Right forelimb (tissue), 1 donor: ENCODE results near the gene LCE2C.
"Not testable (repeated sequence)": the region's sequence is repeated elsewhere in the genome, so short reads cannot be mapped to it uniquely, and the experiment has no call there.

Source experiments
- DNase-seq: peaks from one replicate; pipeline ENCODE4 v3.0.0-alpha.2; 2018

Gene LCE2C, protein sequence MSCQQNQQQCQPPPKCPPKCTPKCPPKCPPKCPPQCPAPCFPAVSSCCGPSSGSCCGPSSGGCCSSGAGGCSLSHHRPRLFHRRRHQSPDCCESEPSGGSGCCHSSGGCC

DNA sequence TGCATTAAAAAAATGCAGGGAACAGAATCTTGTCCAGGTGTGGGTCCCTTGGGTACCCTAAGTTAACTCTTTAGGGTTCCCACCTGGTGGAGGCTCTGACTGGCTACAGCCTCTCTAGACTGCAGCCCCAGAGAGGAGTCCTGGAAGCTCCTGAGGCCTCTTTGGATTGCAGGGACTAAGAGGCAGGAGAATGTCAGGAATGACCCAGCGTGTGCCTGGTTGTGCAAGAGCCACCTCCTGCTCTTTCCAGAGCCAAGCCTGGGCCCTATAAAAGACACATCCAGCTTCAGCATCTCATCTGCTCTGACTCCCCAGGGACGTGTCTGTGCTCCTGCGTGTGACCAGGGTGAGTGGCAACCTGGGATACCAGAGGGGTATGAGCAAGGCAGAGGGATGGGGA, at the start of gene LCE2C:
TSS of gene LCE2C (plus strand) at position 297 of the 400 bp plus-strand sequence. CDS start 737 bp downstream, outside the sequence.
- DNase-seq, result not testable (repeated sequence)

DNA sequence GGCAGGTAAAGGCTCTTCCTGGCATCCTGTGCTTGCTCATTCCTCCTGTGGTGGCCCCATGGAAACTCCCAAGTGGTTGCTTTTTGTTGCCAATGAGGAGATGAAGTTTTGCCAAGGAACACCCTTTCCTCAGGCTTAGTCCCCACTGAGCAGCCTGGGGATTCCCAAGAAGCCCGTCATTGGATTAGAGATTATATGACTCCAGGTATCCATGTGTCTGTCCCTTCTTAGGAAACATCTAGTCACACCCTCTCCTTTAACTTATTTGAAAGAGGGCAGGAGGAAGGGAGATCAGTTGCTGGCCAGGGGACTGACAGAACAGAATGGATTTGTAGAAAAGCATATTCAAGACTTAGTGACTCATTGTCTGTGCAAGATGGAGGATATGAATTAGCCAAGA, 48.3 kb upstream of the LCE2C start:
- DNase-seq, result no peak

DNA sequence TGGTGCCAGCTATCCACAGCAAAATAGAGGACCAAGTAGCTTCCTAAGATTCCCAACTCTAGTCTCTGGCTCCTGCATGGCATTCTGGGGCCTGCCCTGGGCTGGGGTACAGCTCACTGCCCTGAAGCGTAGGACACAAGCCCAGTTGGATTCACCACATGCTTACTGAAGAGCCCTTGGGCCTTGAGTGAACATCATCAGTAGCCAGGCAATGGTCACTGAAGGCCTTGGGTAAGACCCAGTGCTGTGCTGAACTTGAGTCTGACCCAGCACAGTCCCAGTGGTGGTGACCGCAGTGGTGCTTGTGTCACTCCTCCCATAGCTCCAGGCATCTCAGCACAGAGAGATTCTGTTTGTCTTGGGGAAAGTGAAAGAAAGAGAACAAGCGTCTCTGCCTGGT, 44.5 kb upstream of the LCE2C start:
- DNase-seq, result no peak

DNA sequence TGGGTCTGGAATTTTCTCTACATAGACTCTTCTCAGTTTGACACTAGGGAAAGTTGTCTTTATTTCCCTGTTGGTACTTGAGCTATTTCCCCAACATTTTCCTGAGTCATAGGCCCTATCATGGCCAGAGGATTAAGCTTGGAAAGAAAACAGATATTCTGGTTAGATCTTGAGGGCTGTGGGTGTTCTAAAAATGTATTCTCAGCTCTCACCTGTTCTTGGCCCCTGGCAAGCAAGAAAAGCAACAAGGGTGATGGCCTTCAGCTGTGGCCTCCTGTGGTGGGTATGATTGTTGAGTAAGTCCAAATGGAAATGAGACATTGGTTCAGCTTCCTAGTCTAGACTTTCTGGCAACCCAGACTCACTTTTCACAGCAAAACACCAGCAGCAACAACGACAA, 34.7 kb upstream of the LCE2C start:
- no peak for DNase-seq

DNA sequence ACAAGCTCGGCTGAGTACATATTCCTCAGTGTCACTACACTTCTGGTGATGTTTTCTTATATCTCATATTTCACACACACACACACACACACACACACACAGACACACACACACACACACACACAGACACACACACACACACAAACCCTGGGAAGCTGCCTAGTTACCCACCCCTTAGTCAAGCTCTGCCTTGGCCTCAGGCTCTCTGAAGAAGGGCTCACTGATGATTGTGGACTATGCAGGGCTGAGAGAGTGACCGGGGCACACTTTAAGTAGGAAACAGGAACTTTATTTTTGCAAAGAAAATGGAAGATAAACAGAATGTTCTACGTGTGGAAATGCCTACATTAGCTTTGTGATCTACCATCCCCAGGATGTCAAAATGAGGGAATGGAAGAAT, 31.1 kb upstream of the LCE2C start:
- DNase-seq, result no peak

DNA sequence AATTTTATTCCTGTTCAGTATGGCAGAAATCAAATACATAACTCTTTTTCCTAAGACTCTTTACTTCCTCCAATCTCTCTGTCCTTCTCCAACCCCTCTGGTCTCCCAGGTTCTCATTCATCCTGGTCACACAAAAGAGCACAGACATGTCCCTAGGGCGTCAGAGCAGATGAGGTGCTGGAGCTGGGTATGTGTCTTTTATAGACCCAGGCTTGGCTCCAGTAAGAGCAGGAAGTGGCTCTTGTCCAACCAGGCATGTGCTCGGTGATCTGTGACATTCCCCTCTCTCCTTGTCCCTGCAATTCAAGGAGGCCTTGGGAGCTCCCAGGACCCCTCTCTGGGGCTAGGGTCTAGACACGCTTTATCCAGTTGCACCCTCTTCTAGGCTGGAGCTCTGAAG, 29.9 kb upstream of the LCE2C start:
- no peak for DNase-seq

DNA sequence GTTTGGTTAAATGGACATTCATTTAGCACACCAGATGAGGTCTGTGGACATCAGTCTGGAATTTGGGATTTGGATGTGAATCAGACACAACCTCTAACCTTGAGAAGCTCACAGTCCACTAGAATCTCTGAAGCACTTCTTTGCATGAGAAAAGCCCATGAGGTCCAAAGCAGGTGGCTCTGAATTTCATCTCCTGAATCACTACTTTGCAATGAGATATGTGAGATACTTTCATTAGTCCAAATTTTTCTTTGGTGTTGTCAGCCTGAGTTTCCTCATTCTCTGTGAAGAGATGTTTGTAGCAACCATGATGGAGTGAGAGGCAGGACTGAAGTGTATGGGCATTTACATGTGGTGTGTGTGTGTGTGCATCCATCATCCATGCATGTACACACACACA, 28.4 kb upstream of the LCE2C start:
- no peak for DNase-seq

DNA sequence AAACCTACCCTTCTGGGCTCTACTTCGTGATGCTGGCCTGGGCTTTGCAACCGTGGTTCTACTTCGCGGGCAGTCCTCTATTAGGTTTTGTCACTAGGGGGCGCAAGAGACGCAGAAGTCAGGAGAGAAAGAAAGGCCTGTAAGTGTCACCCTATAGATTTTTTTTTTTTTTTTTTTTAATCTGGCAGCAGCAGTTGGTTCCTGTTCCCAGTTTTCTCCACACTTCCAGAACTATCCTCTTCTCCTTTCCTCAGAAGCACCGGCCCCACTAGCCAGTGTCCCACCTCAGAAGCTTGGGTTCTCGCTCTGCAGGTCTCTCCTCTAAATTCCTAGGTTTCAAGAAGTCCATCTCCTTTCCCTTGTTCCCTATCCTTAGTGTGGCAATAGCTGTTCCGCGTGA, 21.0 kb upstream of the LCE2C start:
- peak; percentile 59 for DNase-seq

DNA sequence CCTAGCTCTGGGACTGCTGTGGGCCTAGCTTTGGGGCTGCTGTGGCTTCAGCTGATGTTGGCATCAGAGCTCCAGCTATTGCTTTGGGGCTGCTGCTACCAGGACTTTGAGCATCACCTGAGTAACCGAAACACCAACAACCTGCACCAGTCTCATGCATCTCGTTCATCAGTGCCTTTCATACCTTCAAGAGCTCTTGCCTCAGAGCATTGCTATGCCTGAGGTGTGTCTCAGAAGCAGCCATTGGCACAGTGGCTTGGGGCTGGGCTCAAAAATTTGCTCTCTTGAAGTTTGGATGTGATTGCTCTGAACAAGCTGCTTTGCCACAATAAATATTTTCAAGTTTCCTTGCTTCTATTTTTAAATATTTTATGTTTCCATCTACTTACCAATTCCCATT, 18.6 kb upstream of the LCE2C start:
- no peak for DNase-seq

DNA sequence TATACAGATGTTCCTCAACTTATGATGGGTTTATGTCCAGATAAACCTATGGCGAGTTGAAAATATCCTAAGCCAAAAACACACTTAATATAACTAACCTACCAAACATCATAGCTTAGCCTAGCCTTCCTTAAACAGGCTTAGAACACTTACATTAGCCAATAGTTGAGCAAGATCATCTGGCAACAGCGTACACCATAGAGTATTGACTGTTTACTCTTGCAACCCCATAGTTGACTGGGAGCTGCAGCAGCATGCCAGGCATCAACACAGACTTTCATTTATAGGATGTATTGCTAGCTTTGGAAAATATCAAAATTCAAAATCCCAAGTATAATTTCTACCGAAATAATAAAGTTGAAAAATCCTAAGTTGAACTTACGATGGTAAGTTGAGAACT, 17.4 kb upstream of the LCE2C start:
- DNase-seq, result no peak

DNA sequence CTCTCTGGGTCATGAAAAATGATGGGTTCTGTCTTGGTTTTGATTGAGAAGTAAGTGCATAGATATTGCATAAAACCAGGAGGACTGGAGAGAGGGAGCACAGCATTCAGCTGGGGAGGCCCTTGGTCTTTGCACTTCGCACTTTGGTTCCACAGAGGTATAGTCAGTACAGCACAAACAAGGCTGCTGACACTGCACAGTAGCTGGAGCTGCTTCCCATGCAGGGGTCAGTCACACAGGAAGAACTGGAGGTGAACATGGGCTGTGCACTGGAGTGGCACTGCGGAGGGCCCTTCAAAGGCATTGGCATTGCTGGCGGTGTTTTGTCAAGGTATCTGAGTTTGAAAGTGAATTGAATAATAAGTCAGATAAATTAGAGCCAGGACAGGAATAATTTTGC, 16.4 kb upstream of the LCE2C start:
- DNase-seq, result no peak

DNA sequence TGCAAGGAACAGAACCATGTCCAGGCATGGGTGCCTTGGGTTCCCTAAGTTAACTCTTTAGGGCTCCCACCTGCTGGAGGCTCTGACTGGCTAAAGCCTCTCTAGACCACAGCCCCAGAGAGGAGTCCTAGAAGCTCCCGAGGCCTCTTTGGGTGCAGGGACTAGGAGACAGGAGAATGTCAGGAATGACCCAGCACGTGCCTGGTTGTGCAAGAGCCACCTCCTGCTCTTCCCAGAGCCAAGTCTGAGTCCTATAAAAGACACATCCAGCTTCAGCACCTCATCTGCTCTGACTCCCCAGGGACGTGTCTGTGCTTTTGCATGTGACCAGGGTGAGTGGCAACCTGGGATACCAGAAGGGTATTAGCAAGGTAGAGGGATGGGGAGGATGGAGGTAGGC, 12.0 kb upstream of the LCE2C start, which contains the start of gene LCE2D:
TSS of gene LCE2D (plus strand) at position 283 of the 400 bp plus-strand sequence. CDS start 726 bp downstream, outside the sequence.
- DNase-seq, result no peak

DNA sequence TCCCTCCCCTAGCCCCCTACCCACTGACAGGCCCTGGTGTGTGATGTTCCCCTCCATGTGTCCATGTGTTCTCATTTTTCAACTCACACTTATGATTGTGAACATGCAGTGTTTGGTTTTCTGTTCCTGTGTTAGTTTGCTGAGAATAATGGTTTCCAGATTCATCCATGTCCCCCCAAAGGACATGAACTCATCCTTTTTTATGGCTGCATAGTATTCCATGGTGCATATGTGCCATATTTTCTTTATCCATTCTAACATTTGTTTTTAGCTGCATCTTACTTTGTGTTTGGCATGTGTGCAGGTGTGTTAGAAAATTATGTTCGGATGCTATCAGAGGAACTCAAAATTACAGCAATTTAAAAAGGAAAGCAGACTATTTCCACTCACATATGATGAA, 8.9 kb upstream of the LCE2C start:
- not testable (repeated sequence) for DNase-seq

DNA sequence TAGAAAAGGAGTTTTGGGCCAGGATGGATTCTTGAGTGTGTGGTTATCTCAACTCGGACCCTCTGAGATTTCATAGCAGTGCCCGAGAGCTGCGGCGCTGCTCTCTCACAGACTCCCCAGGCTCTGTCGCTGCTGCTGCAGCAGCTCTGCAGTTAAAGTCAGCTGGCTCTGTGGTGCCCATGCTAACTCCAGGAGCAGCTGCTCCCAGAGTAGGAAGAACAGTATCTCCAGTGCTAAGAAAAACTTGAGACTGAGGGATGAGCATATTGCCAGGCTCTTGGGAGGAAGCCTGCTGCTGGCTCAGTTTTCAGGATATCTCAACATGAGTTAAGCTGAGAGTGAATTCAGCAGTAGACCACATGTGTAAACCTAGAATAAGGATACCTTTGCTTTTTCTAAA, 7.4 kb upstream of the LCE2C start:
- no peak for DNase-seq

DNA sequence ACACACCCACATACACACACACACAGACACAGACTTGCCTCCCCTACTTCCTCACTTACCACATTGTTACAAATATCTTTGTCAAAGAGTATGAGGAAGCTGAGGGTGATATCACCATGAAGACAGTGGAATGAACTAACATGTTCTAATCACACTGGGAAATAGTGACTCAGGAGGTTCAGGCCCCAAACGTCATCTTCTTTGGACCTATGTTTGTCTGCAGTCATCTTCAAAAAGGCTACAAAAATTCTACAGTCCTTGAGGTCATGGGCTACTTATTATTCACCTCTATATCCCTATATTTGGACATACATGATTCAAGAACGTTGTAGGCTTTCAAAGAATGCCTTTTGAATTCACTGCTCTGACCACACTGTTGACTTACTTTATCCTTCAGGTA, 2.1 kb upstream of the LCE2C start:
- no peak for DNase-seq

DNA sequence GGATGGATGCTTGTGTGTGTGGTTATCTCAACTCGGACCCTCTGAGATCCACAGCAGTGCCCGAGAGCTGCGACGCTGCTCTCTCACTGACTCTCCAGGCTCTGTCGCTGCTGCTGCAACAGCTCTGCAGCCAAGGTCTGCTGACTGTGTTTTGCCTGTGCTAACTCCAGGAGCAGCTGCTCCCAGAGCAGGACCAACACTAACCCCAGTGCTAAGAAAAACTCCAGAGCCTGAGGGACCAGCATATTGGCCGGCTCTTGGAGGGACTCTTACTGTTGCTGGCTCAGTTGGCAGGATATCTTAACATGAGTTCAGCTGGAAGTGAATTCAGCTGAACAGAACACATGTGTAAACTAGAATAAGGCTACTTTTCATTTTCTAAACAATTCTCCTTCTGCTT, 4.4 kb downstream of the LCE2C start:
- no peak for DNase-seq

DNA sequence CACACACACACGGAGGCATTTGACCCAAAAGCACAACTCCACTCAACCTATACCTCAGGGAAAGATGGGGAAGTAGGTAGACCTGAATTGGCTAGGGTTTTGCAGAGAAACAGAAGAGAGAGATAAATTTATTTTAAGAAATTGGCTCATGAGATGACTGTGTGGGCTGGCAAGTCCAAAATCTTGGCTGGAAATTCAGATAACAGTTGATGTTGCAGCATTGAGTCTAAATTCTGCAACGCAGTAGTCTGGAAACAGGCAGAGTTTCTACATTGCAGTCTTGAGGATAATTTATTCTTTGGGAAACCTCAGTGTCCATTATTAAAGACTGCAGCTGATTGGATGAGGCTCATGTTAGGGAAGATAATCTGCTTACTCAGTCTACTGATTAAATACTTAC, 6.5 kb downstream of the LCE2C start:
- no peak for DNase-seq

DNA sequence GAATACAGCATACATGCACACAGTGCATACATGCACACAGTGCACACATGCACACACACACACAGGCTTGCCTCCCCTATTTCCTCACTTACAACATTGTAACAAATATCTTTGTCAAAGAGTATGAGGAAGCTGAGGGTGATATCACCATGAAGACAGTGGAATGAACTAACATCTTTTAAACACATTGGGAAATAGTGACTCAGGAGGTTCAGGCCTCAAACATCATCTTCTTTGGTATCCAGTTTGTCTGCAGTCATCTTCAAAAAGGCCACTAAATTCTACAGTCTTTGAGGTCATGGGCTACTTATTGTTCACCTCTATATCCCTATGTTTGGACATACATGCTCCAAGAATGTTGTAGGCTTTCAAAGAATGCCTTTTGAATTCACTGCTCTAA, 8.8 kb downstream of the LCE2C start:
- no peak for DNase-seq

DNA sequence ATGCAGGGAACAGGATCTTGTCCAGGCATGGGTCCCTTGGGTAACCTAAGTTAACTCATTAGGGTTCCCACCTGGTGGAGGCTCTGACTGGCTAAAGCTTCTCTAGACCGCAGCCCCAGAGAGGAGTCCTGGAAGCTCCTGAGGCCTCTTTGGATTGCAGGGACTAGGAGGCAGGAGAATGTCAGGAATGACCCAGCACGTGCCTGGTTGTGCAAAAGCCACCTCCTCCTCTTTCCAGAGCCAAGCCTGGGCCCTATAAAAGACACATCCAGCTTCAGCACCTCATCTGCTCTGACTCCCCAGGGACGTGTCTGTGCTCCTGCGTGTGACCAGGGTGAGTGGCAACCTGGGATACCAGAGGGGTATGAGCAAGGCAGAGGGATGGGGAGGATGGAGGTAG, 10.7 kb downstream of the LCE2C start, which contains the start of gene LCE2B:
TSS of gene LCE2B (plus strand) at position 301 of the 400 bp plus-strand sequence. CDS start 721 bp downstream, outside the sequence.
- not testable (repeated sequence) for DNase-seq

DNA sequence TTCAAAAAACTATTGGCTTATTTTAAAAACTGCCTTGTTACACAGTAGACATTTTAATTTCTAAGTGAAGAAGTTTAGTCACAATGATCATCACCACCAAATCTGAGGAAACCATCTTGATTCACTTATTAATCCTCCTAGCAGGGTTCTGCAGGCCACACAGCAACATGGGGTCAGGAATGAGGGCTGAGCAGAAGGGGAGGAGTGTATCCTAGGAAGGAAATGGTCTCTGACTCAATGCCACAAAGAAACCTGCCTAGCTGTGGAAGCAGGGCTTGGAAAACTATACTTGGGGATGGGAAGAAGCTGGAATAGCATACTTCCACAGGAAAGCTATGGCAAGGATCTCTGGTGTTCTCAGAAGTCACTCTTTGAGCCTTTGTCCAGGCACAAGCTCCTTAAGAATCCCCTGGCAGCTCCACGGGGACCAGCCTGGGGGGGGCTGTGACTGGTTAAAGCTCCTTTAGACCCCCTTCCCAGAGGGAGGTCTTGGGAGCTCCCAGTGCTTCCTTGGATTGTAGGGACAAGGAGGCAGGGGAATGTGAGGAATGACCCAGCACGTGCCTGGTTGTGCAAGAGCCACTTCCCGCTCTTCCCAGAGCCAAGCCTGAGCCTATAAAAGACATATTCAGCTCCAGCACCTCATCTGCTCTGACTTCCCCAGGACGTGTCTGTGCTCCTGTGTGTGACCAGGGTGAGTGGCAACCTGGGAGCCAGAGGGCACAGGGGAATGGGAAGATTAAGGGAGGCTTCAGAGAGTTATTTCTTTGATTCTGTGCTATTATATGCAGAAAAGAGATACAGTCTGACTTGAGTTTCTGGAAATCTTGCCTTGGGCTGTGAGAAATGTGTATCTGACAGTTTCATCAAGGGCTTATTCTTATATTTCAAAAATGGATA, 22.9 kb downstream of the LCE2C start, which contains the start of gene LCE2A:
TSS of gene LCE2A (plus strand) at position 645 of the 900 bp plus-strand sequence. CDS start 557 bp downstream, outside the sequence.
- DNase-seq, result no peak

DNA sequence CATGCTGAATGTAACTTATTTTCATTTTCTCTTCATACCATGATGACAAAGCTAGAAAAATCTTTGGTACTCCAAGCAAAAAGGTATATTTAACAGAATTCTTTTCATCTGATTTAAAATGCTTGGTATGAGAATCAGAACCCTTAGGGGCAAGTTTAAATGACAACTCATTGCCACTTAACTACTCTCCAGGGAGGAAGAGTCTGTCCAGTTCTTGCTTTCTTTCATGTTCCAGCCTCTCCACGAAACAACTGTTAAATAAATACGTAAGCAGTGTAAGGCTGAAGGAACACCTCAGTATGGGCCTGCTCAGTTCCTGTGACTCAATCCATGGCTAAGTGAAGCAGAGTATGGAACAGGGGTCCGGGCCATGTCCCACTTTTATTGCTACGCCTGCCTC, 24.7 kb downstream of the LCE2C start:
- DNase-seq, result no peak

DNA sequence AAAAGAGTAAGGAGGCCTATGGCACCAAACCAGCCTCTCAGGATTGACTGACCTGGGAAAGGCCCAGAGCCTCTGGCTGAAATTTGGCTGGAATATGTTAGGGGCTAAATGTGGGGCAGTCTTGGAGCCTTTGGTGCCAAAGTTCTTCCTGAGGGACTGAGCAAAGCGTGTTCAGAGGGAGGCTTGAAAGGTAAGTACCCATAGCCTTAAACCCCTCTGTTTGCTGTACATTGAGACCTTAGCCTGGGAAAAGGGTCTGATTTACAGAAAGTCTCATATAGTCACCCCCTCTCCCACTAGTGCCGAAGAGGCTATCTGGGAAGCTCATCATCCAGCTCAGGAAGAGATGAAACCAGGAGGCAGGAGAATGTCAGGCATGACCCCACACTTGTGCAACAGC, 32.8 kb downstream of the LCE2C start, which contains the start of gene LCE4A:
TSS of gene LCE4A (plus strand) at position 301 of the 400 bp plus-strand sequence. CDS start 916 bp downstream, outside the sequence.
- DNase-seq, result no peak

DNA sequence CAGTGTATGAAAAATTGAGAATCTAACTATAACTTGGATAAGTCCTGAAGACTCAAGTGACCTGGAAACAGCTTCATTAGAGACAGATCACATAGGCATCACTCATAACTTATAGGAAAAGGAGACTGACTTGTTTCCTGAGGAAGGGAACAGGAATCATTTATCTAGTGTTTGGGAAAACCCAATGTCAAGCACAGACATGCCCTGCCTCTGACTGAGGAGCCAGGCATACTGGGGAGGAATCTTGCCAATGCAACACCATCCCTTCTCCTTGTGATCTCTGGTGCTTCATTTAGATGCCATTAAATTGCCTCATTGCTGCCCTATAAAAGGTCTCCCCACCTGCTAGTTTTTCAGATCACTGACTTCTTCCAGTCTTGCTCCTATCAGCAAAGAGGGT, 43.2 kb downstream of the LCE2C start:
- no peak for DNase-seq

DNA sequence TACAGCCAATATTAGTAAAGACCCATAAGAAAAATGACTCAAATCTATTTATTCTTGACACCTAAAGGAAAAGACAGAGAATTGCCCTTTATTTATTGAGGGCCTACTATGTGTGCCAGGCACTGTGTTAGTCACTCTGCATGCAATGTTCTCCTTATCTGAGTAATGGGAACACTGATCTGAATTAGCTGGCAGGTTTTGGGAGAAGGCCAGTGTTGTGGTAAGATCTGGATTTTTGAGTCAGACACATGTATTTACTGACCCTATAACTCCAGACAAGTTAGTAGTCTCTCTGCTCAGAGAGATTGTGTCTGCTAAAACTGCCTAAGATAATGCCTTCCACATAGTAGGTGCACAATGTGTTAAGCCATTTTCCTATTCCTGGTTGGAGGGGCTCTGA, 50.2 kb downstream of the LCE2C start:
- no peak for DNase-seq
